Measurements from ENCODE around the gene SYNDIG1. TPM values are rescaled to one million over a fixed set of nuclear protein-coding genes. Genes with fewer than 3 reads are reported as not detected.

The SYNDIG1 gene
- total RNA-seq, 6 experiments from 2014 or later = 0.14 to 0.31 TPM; not detected in 4

DNA sequence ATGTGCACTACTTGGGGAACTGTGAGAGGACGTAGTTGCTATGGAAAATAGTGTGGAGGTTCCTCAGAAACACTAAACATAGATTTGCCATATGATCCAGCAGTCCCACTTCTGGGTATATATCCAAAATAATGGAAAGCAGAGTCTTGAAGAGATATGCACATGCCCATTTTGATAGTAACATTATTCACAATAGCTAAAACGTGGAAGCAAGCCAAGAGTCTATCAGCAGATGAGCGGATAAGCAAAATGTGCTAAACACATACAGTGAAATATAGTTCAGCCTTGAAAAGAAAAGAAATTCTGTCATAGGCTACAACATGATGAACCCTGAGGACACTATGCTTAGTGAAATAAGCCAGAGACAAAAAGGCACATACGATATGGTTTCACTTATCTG is 11.1 kb downstream of the SYNDIG1 start:
- Mint-ChIP-seq H3K36me3 (ENCODE audit: low read depth) (no peaks in the 10 kb centered on the region), H3K4me3 (no peak overlapping the region), H3K27ac (no peak overlapping the region), H3K4me1 (ENCODE audit: low read depth) (no peaks in the 10 kb centered on the region), H3K9me3 (no peaks in the 10 kb centered on the region), H3K27me3 (ENCODE audit: insufficient read depth) (peaks cover 18% of the 10 kb centered on the region)
- TF ChIP-seq, protein P1, sequence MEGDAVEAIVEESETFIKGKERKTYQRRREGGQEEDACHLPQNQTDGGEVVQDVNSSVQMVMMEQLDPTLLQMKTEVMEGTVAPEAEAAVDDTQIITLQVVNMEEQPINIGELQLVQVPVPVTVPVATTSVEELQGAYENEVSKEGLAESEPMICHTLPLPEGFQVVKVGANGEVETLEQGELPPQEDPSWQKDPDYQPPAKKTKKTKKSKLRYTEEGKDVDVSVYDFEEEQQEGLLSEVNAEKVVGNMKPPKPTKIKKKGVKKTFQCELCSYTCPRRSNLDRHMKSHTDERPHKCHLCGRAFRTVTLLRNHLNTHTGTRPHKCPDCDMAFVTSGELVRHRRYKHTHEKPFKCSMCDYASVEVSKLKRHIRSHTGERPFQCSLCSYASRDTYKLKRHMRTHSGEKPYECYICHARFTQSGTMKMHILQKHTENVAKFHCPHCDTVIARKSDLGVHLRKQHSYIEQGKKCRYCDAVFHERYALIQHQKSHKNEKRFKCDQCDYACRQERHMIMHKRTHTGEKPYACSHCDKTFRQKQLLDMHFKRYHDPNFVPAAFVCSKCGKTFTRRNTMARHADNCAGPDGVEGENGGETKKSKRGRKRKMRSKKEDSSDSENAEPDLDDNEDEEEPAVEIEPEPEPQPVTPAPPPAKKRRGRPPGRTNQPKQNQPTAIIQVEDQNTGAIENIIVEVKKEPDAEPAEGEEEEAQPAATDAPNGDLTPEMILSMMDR (IDR thresholded peaks at IDR 0.05) = no peak
- no peak for DNase-seq

GRCh38 chr20:24481173-24481572 is 11.7 kb downstream of the SYNDIG1 start:
- TF ChIP-seq, protein P1 (IDR thresholded peaks at IDR 0.05) = no peak
- peaks cover 19% of the 10 kb centered on the region for H3K27me3 Mint-ChIP-seq (ENCODE audit: insufficient read depth)
- H3K4me3 Mint-ChIP-seq = no peak overlapping the region
- no peaks in the 10 kb centered on the region for H3K36me3 Mint-ChIP-seq (ENCODE audit: low read depth)
- H3K4me1 Mint-ChIP-seq (ENCODE audit: low read depth) = no peaks in the 10 kb centered on the region
- H3K9me3 Mint-ChIP-seq = no peaks in the 10 kb centered on the region
- no peak for DNase-seq
- H3K27ac Mint-ChIP-seq = no peak overlapping the region

GRCh38 chr20:24483435-24484080 is 14.1 kb downstream of the SYNDIG1 start:
- no peak overlapping the region for H3K27ac Mint-ChIP-seq
- peaks cover 10% of the 10 kb centered on the region for H3K27me3 Mint-ChIP-seq (ENCODE audit: insufficient read depth)
- H3K4me3 Mint-ChIP-seq = no peak overlapping the region
- H3K4me1 Mint-ChIP-seq (ENCODE audit: low read depth) = no peaks in the 10 kb centered on the region
- H3K36me3 Mint-ChIP-seq (ENCODE audit: low read depth) = no peaks in the 10 kb centered on the region
- H3K9me3 Mint-ChIP-seq = no peaks in the 10 kb centered on the region
- TF ChIP-seq, protein P1 (IDR thresholded peaks at IDR 0.05) = no peak
- no peak for DNase-seq

DNA sequence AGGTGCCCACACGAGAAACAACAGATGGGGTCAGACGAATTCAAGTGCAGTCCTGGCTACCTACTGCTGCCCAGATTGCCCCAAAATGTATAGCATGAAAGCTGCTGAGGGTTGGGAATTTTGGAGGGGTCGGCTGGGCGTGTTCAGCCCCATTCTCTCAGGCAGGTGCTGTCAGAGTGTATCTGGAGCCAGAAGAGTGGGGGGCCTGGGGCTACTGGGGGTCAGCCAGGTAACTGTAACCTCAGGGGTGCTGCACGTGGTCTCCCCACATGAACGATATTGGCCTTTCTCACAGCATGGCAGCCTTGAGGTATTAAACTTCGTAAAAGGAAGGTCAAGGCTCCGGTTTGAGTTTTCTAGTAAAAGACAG is 14.6 kb downstream of the SYNDIG1 start:
- H3K36me3 Mint-ChIP-seq (ENCODE audit: low read depth) = no peaks in the 10 kb centered on the region
- no peaks in the 10 kb centered on the region for H3K9me3 Mint-ChIP-seq
- no peak overlapping the region for H3K27ac Mint-ChIP-seq
- no peak for DNase-seq
- H3K4me3 Mint-ChIP-seq = no peak overlapping the region
- TF ChIP-seq, protein P1 (IDR thresholded peaks at IDR 0.05) = no peak
- H3K4me1 Mint-ChIP-seq (ENCODE audit: low read depth) = no peaks in the 10 kb centered on the region
- H3K27me3 Mint-ChIP-seq (ENCODE audit: insufficient read depth) = peaks cover 10% of the 10 kb centered on the region

DNA sequence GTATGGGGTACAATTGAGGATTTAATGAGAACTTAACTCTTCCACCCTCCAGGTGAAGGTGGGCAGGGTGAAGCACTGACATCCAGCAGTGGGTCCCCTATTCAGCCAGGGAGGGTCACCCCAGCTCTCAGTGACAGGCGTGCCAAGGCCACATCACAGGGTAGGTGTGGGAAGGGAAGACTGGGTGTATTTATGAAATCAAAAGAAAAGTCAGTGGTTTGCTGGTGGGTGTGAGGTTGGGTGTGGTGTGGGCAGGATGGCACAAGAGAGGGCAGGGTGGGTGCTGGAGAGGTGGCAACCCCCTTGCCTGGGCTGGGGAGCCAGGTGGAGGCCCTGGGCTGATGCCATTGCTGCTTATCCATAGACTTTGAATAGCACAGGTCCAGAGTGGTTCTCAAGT is 16.6 kb downstream of the SYNDIG1 start:
- Mint-ChIP-seq H3K4me1 (ENCODE audit: low read depth) (no peaks in the 10 kb centered on the region), H3K36me3 (ENCODE audit: low read depth) (no peaks in the 10 kb centered on the region), H3K27ac (no peak overlapping the region), H3K4me3 (no peak overlapping the region), H3K27me3 (ENCODE audit: insufficient read depth) (peaks cover 4% of the 10 kb centered on the region), H3K9me3 (no peaks in the 10 kb centered on the region)
- no peak for DNase-seq
- TF ChIP-seq, protein P1 (IDR thresholded peaks at IDR 0.05) = no peak
